A549 (cell line): ENCODE data around the gene SRSF5. TPM values are rescaled to one million over a fixed set of nuclear protein-coding genes. Genes with fewer than 3 reads are reported as not detected.

Experiments used
- ATAC-seq, 2 experiments: fragments of 200-7000 bp in 1 of 2; fragments of >200 bp in 1 of 2; cut with Nextera tagmentation in 1 of 2; cut with Tn5 transposase in 1 of 2; 3 replicates each; pipeline versions ENCODE4 v1.8.0 to v1.9.1; 2018 to 2020; ENCODE audit warnings: mild to moderate bottlenecking in 1 of 2, moderate library complexity in 1 of 2
- CTCF ChIA-PET: fragments of 300-600 bp; sonication (Branson Sonifier 250); formaldehyde crosslinking; extraction: SDS; loops from one replicate; lab custom pipeline; 2021; ENCODE audit warnings: antibody characterized with exemption, inconsistent platforms; lab: Yijun Ruan, JAX
- POLR2A ChIA-PET: fragments of 350-600 bp; formaldehyde crosslinking; extraction: SDS; loops from one replicate; lab custom pipeline; 2021; ENCODE audit warnings: antibody characterized with exemption, inconsistent platforms; lab: Yijun Ruan, JAX
- DNase-seq, 2 experiments: peaks; one replicate each; pipeline versions ENCODE4 v3.0.0 to v3.0.0-alpha.2; 2011 to 2016; ENCODE audit warnings: low read depth in 1 of 2, low spot score in 1 of 2
- FAIRE-seq: peaks from 2 replicates; lab custom pipeline; 2011; peaks lifted over from hg19 to GRCh38; lab: Jason Lieb, UNC
- H3K27ac ChIP-seq, 2 experiments: fragments of >200 bp; sonication (Bioruptor Twin); formaldehyde crosslinking; 3 replicates each; pipeline ENCODE4 v1.5.1; 2016 to 2017
- H3K4me1 ChIP-seq: fragments of >200 bp; sonication (Bioruptor Twin); formaldehyde crosslinking; 3 replicates; pipeline ENCODE4 v1.6.1; 2016
- H3K4me2 ChIP-seq: fragments of >200 bp; sonication (Bioruptor Twin); formaldehyde crosslinking; 3 replicates; pipeline ENCODE4 v1.6.1; 2016
- H3K4me3 ChIP-seq: fragments of >200 bp; sonication (Bioruptor Twin); formaldehyde crosslinking; 3 replicates; pipeline ENCODE4 v1.5.1; 2016
- H3K9me3 ChIP-seq: fragments of >200 bp; sonication (Bioruptor Twin); formaldehyde crosslinking; 3 replicates; pipeline ENCODE4 v1.6.1; 2016
- BHLHE40 ChIP-seq: IDR thresholded peaks from 2 replicates; pipeline ENCODE4 v1.6.1; 2012; ENCODE audit warnings: low read depth, low read length, inconsistent platforms
- CBX2 ChIP-seq: fragments of 200-600 bp; sonication (generic); IDR thresholded peaks from 2 replicates; pipeline ENCODE4 v1.6.1; 2016; ENCODE audit warnings: low read depth, mild to moderate bottlenecking, borderline replicate concordance
- CBX8 ChIP-seq: fragments of 200-600 bp; sonication (generic); IDR thresholded peaks from 2 replicates; pipeline ENCODE4 v1.6.1; 2016
- CHD2 ChIP-seq: fragments of 150-350 bp; IDR thresholded peaks from 2 replicates; pipeline ENCODE4 v1.6.1; 2014; ENCODE audit warnings: low read length; ENCODE audit not compliant: partially characterized antibody
- E2F6 ChIP-seq: IDR thresholded peaks from 2 replicates; pipeline ENCODE4 v1.6.1; 2012; ENCODE audit warnings: low read depth, borderline replicate concordance
- EHMT2 ChIP-seq: fragments of 200-600 bp; sonication (generic); IDR thresholded peaks from 2 replicates; pipeline ENCODE4 v1.6.1; 2016; ENCODE audit warnings: antibody characterized with exemption, low read depth, mild to moderate bottlenecking, moderate library complexity
- ESRRA ChIP-seq: fragments of 150-350 bp; IDR thresholded peaks from 2 replicates; pipeline ENCODE4 v1.6.1; 2014; ENCODE audit warnings: mild to moderate bottlenecking, low read length, borderline replicate concordance
- FOSB ChIP-seq: fragments of 250-450 bp; sonication (Bioruptor Pico); IDR thresholded peaks from 2 replicates; pipeline ENCODE4 v1.5.0; 2020; ENCODE audit warnings: mild to moderate bottlenecking, moderate library complexity
- HOXB13 ChIP-seq: fragments of 250-450 bp; sonication (Bioruptor Pico); IDR thresholded peaks from 2 replicates; pipeline ENCODE4 v1.5.0; 2020; ENCODE audit warnings: low read depth, mild to moderate bottlenecking, moderate library complexity
- HOXB5 ChIP-seq: fragments of 250-450 bp; sonication (Bioruptor Pico); IDR thresholded peaks from 2 replicates; pipeline ENCODE4 v1.5.0; 2020; ENCODE audit warnings: mild to moderate bottlenecking, moderate library complexity
- JUN ChIP-seq, 2 experiments: fragments of >200 bp; sonication (Bioruptor Twin); formaldehyde crosslinking; IDR thresholded peaks; 2 replicates in 1 of 2; 3 replicates in 1 of 2; pipeline ENCODE4 v1.6.1; 2016 to 2017
- KDM1A ChIP-seq: fragments of 200-600 bp; sonication (generic); IDR thresholded peaks from 2 replicates; pipeline ENCODE4 v1.6.1; 2016; ENCODE audit warnings: low read depth, mild to moderate bottlenecking
- KDM5A ChIP-seq: fragments of 200-600 bp; sonication (generic); IDR thresholded peaks from 2 replicates; pipeline ENCODE4 v1.6.1; 2016; ENCODE audit warnings: antibody characterized with exemption, mild to moderate bottlenecking
- MAFK ChIP-seq: fragments of 450-650 bp; IDR thresholded peaks from 2 replicates; pipeline ENCODE4 v1.6.1; 2014; ENCODE audit not compliant: partially characterized antibody
- MYC ChIP-seq: IDR thresholded peaks from 2 replicates; pipeline ENCODE4 v1.6.1; 2012; ENCODE audit warnings: mild to moderate bottlenecking, inconsistent platforms, low read length, improper control_type of control experiment, borderline replicate concordance
- PBX3 ChIP-seq: IDR thresholded peaks from 2 replicates; pipeline ENCODE4 v1.6.1; 2012
- PHF8 ChIP-seq: fragments of 200-600 bp; sonication (generic); IDR thresholded peaks from 2 replicates; pipeline ENCODE4 v1.6.1; 2016; ENCODE audit warnings: low read depth, mild to moderate bottlenecking, antibody characterized with exemption, moderate library complexity, borderline replicate concordance
- POLR2AphosphoS2 ChIP-seq: conservative IDR thresholded peaks from 2 replicates; pipeline ENCODE4 v1.6.1; 2012; ENCODE audit warnings: low read length, improper control_type of control experiment, inconsistent platforms
- SMC3 ChIP-seq: fragments of >200 bp; sonication (Bioruptor Twin); formaldehyde crosslinking; IDR thresholded peaks from 3 replicates; pipeline ENCODE4 v1.6.1; 2018; ENCODE audit warnings: inconsistent platforms
- TP53 ChIP-seq: fragments of 250-450 bp; sonication (Bioruptor Pico); IDR thresholded peaks from 2 replicates; pipeline ENCODE4 v1.5.0; 2021; ENCODE audit warnings: mild to moderate bottlenecking, moderate library complexity
- ZC3H11A ChIP-seq: fragments of 450-650 bp; IDR thresholded peaks from 2 replicates; pipeline ENCODE4 v1.6.1; 2014; ENCODE audit warnings: antibody characterized with exemption, mild to moderate bottlenecking
- ZFP36 ChIP-seq: fragments of 450-650 bp; IDR thresholded peaks from 2 replicates; pipeline ENCODE4 v1.6.1; 2014; ENCODE audit warnings: borderline replicate concordance; ENCODE audit not compliant: partially characterized antibody
- ZNF302 ChIP-seq: fragments of 250-450 bp; sonication (Bioruptor Pico); IDR thresholded peaks from 2 replicates; pipeline ENCODE4 v1.9.0; 2021; ENCODE audit warnings: inconsistent platforms, mild to moderate bottlenecking, moderate library complexity
- WGBS: methylation state at CpG from one replicate; pipeline ENCODE4 v1.1.6; 2017; ENCODE audit errors: missing lambda C conversion rate; 5-methylcytosine and 5-hydroxymethylcytosine counted together
- polyA plus RNA-seq, 4 experiments: library from polyadenylated mRNA; depleted of rRNA in 3 of 4; stranded (reverse); fragments of >200 nt; fragmentation: RNase III in 1 of 4; extraction: RNeasy Plus Mini Kit Qiagen cat#74134 plus additional on column Dnase treatment in 1 of 4; gene quantifications; 2 replicates in 3 of 4; 3 replicates in 1 of 4; pipeline ENCODE4 v1.2.3, GENCODE V29; 2011 to 2017
- TF ChIP-seq, protein P1 (sequence below): IDR thresholded peaks from 2 replicates; pipeline ENCODE4 v1.6.1; 2012
- TF ChIP-seq, protein P2 (sequence below): fragments of 450-650 bp; IDR thresholded peaks from 2 replicates; pipeline ENCODE4 v1.6.1; 2014; ENCODE audit warnings: antibody characterized with exemption

The SRSF5 gene
- polyA plus RNA-seq, 2 of the 4 experiments (the other 2 are of a cell fraction): 285 to 355 TPM

GRCh38 chr14:69719501-69719951 is 47.4 kb upstream of the SRSF5 start:
- Histone ChIP-seq H3K9me3 (no peaks in the 10 kb centered on the region), H3K4me2 (no peak overlapping the region), H3K4me3 (no peak overlapping the region), H3K27ac (no peak overlapping the region), H3K4me1 (no peaks in the 10 kb centered on the region)
- WGBS: 66% methylated on average over 5 of the region's 7 CpGs
- FAIRE-seq (no peak), DNase-seq (no peak), ATAC-seq (peak in 1 of 2 experiments; percentile 29; a peak in 1 of 6 replicates)
- TF ChIP-seq MAFK (no peak), PBX3 (no peak), BHLHE40 (no peak), EHMT2 (no peak), POLR2AphosphoS2 (no peak), MYC (no peak), CBX2 (no peak), ZNF302 (CRISPR knock-in tag) (no peak), KDM5A (no peak), TP53 (no peak), JUN (IDR thresholded peaks at IDR 0.05) (no peak), HOXB13 (CRISPR knock-in tag) (no peak), E2F6 (no peak), SMC3 (no peak), FOSB (CRISPR knock-in tag) (no peak), CBX8 (no peak), ZC3H11A (no peak), KDM1A (no peak)
- TF ChIP-seq, protein P1, sequence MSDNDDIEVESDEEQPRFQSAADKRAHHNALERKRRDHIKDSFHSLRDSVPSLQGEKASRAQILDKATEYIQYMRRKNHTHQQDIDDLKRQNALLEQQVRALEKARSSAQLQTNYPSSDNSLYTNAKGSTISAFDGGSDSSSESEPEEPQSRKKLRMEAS: no peak
- ChIA-PET CTCF (interaction anchor here (0.9 to 7.4 kb wide), 8 partner anchors 8 to 147 kb away, joined by 3 to 56 read pairs (median 6); no protein-coding TSS in a partner anchor), POLR2A (no interaction called here)

DNA sequence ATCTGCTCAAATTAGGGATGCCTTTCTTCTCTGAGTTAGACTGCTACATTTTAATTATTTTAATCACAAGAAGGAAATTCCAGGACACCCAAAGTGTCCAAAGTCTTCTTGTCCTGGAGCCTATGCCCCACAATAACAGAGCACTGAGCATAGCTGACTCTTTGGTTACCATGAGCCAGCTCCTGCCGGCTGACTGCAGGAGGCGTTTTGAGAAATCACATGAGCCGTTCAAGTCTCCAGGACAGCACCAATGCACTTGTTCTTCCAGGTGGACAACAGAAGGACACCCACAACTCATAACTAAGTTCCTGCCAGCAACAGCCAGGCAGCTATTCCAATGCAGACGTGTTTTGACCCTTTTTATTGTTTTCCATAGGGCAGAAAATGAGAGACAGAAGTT is 46.0 kb upstream of the SRSF5 start:
- DNase-seq: no peak
- WGBS: 46% methylated on average over 4 of the region's 4 CpGs
- Histone ChIP-seq H3K27ac (no peak overlapping the region), H3K4me2 (no peak overlapping the region), H3K4me3 (no peak overlapping the region), H3K4me1 (no peaks in the 10 kb centered on the region), H3K9me3 (no peaks in the 10 kb centered on the region)
- no peak for FAIRE-seq
- no peak for ATAC-seq
- ChIA-PET POLR2A (no interaction called here), CTCF (interaction anchor here (3.0 to 7.4 kb wide), 2 partner anchors 137 to 141 kb away, joined by 10 to 56 read pairs; no protein-coding TSS in a partner anchor)
- no peak for TF ChIP-seq PHF8
- TF ChIP-seq ESRRA: no peak
- no peak for TF ChIP-seq MAFK
- TF ChIP-seq SMC3: no peak
- no peak for TF ChIP-seq CHD2
- TF ChIP-seq ZFP36: no peak
- TF ChIP-seq, protein P2, sequence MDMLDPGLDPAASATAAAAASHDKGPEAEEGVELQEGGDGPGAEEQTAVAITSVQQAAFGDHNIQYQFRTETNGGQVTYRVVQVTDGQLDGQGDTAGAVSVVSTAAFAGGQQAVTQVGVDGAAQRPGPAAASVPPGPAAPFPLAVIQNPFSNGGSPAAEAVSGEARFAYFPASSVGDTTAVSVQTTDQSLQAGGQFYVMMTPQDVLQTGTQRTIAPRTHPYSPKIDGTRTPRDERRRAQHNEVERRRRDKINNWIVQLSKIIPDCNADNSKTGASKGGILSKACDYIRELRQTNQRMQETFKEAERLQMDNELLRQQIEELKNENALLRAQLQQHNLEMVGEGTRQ: no peak
- TF ChIP-seq HOXB5 (CRISPR knock-in tag): no peak
